H9 (cell line): ENCODE measurements around the gene BPIFB6. TPM values are rescaled to one million over a fixed set of nuclear protein-coding genes. Genes with fewer than 3 reads are reported as not detected.

Experiments
- DNase-seq: peaks from one replicate; pipeline ENCODE4 v3.0.0-alpha.2; 2017
- H2AFZ ChIP-seq: one replicate; pipeline ENCODE4 v1.6.1; 2013; ENCODE audit warnings: mild to moderate bottlenecking, low read length, control low read depth, moderate library complexity
- H2AK5ac ChIP-seq: 2 replicates; pipeline ENCODE4 v1.6.1; 2013; ENCODE audit warnings: low read length, control low read depth, mixed read lengths; ENCODE audit not compliant: insufficient read length
- H2BK120ac ChIP-seq: one replicate; pipeline ENCODE4 v1.6.1; 2013; ENCODE audit warnings: low read depth, mild to moderate bottlenecking, low read length, control low read depth, inconsistent platforms; ENCODE audit not compliant: poor library complexity, severe bottlenecking
- H2BK12ac ChIP-seq: 2 replicates; pipeline ENCODE4 v1.6.1; 2013; ENCODE audit warnings: low read length, control low read depth, mixed read lengths, low read depth; ENCODE audit not compliant: insufficient read length
- H2BK15ac ChIP-seq: 2 replicates; pipeline ENCODE4 v1.6.1; 2013; ENCODE audit warnings: low read depth, low read length, control low read depth
- H2BK20ac ChIP-seq: one replicate; pipeline ENCODE4 v1.6.1; 2013; ENCODE audit warnings: low read depth, mild to moderate bottlenecking, low read length, control low read depth, inconsistent platforms; ENCODE audit not compliant: poor library complexity, severe bottlenecking
- H2BK5ac ChIP-seq: 2 replicates; pipeline ENCODE4 v1.6.1; 2013; ENCODE audit warnings: low read length, control low read depth, mixed read lengths; ENCODE audit not compliant: insufficient read length
- H3K14ac ChIP-seq: 2 replicates; pipeline ENCODE4 v1.6.1; 2013; ENCODE audit warnings: low read length, control low read depth; ENCODE audit not compliant: insufficient read depth
- H3K18ac ChIP-seq: 2 replicates; pipeline ENCODE4 v1.6.1; 2013; ENCODE audit warnings: low read depth, mild to moderate bottlenecking, mixed read lengths, low read length, control low read depth; ENCODE audit not compliant: insufficient read length
- H3K23ac ChIP-seq: 2 replicates; pipeline ENCODE4 v1.6.1; 2013; ENCODE audit warnings: low read length, control low read depth, mixed read lengths, low read depth; ENCODE audit not compliant: insufficient read length
- H3K23me2 ChIP-seq: 2 replicates; pipeline ENCODE4 v1.6.1; 2013; ENCODE audit warnings: low read depth, mild to moderate bottlenecking, mixed read lengths, low read length, control low read depth; ENCODE audit not compliant: insufficient read length, poor library complexity, severe bottlenecking
- H3K27ac ChIP-seq: 2 replicates; pipeline ENCODE4 v1.5.1; 2013; ENCODE audit warnings: low read length, control low read depth, mixed read lengths, low read depth; ENCODE audit not compliant: insufficient read length
- H3K27me3 ChIP-seq: 2 replicates; pipeline ENCODE4 v1.6.1; 2013; ENCODE audit warnings: low read length, control low read depth, inconsistent platforms; ENCODE audit not compliant: insufficient read depth
- H3K4ac ChIP-seq: 2 replicates; pipeline ENCODE4 v1.6.1; 2013; ENCODE audit warnings: low read depth, mild to moderate bottlenecking, control low read depth, inconsistent platforms, low read length, moderate library complexity
- H3K4me1 ChIP-seq: 2 replicates; pipeline ENCODE4 v1.6.1; 2013; ENCODE audit warnings: low read length, control low read depth, inconsistent platforms; ENCODE audit not compliant: insufficient read depth
- H3K4me2 ChIP-seq: 2 replicates; pipeline ENCODE4 v1.6.1; 2013; ENCODE audit warnings: low read length, control low read depth, mixed read lengths; ENCODE audit not compliant: insufficient read length, insufficient read depth
- H3K56ac ChIP-seq: 2 replicates; pipeline ENCODE4 v1.6.1; 2013; ENCODE audit warnings: low read depth, mild to moderate bottlenecking, mixed read lengths, low read length, control low read depth; ENCODE audit not compliant: insufficient read length
- H3K79me1 ChIP-seq: 2 replicates; pipeline ENCODE4 v1.6.1; 2013; ENCODE audit warnings: low read depth, mild to moderate bottlenecking, moderate library complexity, low read length, control low read depth, inconsistent platforms; ENCODE audit not compliant: insufficient read depth, poor library complexity, severe bottlenecking
- H3K79me2 ChIP-seq: 2 replicates; pipeline ENCODE4 v1.6.1; 2013; ENCODE audit warnings: low read length, control low read depth, inconsistent platforms; ENCODE audit not compliant: insufficient read depth
- H3K9ac ChIP-seq: 2 replicates; pipeline ENCODE4 v1.6.1; 2013; ENCODE audit warnings: low read length, control low read depth, mixed read lengths; ENCODE audit not compliant: insufficient read length; ENCODE audit errors: extremely low read depth
- H3K9me3 ChIP-seq: one replicate; pipeline ENCODE4 v1.6.1; 2013; ENCODE audit warnings: low read depth, low read length, inconsistent platforms; ENCODE audit not compliant: control insufficient read depth
- H3T11ph ChIP-seq: one replicate; pipeline ENCODE4 v1.6.1; 2013; ENCODE audit warnings: mild to moderate bottlenecking, low read length, control low read depth, inconsistent platforms
- H4K20me1 ChIP-seq: one replicate; pipeline ENCODE4 v1.6.1; 2013; ENCODE audit not compliant: control insufficient read depth, insufficient read length, insufficient read depth
- H4K5ac ChIP-seq: 2 replicates; pipeline ENCODE4 v1.6.1; 2013; ENCODE audit warnings: low read depth, mild to moderate bottlenecking, mixed read lengths, low read length, control low read depth; ENCODE audit not compliant: insufficient read length
- H4K8ac ChIP-seq: replicated peaks from 2 replicates; pipeline ENCODE4 v1.6.1; 2013; ENCODE audit warnings: low read length, control low read depth, mixed read lengths, low read depth; ENCODE audit not compliant: insufficient read length
- H4K91ac ChIP-seq: 2 replicates; pipeline ENCODE4 v1.6.1; 2013; ENCODE audit warnings: low read depth, mild to moderate bottlenecking, moderate library complexity, mixed read lengths, low read length, control low read depth; ENCODE audit not compliant: insufficient read length
- H3K27ac Mint-ChIP-seq, 3 experiments: 2 replicates in 2 of 3; 3 replicates in 1 of 3; pipeline ENCODE4 v1.8.0; 2020 to 2021; ENCODE audit warnings: mixed read lengths in 3 of 3, mild to moderate bottlenecking in 1 of 3, moderate library complexity in 1 of 3
- H3K27me3 Mint-ChIP-seq: 2 replicates; pipeline ENCODE4 v1.8.0; 2021; ENCODE audit warnings: low read depth, mild to moderate bottlenecking, moderate library complexity, mixed read lengths
- H3K36me3 Mint-ChIP-seq, 3 experiments: 2 replicates in 2 of 3; 3 replicates in 1 of 3; pipeline ENCODE4 v1.8.0; 2020 to 2021; ENCODE audit warnings: low read depth in 3 of 3, mixed read lengths in 3 of 3; ENCODE audit not compliant: insufficient read depth in 1 of 3
- H3K4me1 Mint-ChIP-seq, 2 experiments: 2 replicates each; pipeline ENCODE4 v1.8.0; 2020; ENCODE audit warnings: mixed read lengths in 2 of 2
- H3K4me3 Mint-ChIP-seq, 2 experiments: 2 replicates in 1 of 2; 3 replicates in 1 of 2; pipeline ENCODE4 v1.8.0; 2020 to 2021; ENCODE audit warnings: mild to moderate bottlenecking in 2 of 2, mixed read lengths in 2 of 2, moderate library complexity in 1 of 2
- H3K9me3 Mint-ChIP-seq, 2 experiments: 2 replicates in 1 of 2; 3 replicates in 1 of 2; pipeline ENCODE4 v1.8.0; 2020; ENCODE audit warnings: mild to moderate bottlenecking in 2 of 2, mixed read lengths in 2 of 2, moderate library complexity in 1 of 2
- WGBS: extraction: QIAGEN DNeasy Blood & Tissue Kit; methylation state at CpG from one replicate; pipeline ENCODE4 v1.1.7; 2013; ENCODE audit warnings: missing lambda C conversion rate, low lambda C conversion rate, mixed read lengths; ENCODE audit not compliant: insufficient read length; ENCODE audit errors: extremely low coverage; 5-methylcytosine and 5-hydroxymethylcytosine counted together
- total RNA-seq: library from RNA; stranded (reverse); gene quantifications from 2 replicates; pipeline ENCODE4 v1.2.1, GENCODE V29; 2021
- TF ChIP-seq, protein P1 (sequence below): fragments of 200-600 bp; sonication (generic); conservative IDR thresholded peaks from 3 replicates; pipeline ENCODE4 v1.8.0; 2021; ENCODE audit warnings: antibody characterized with exemption, mild to moderate bottlenecking

The BPIFB6 gene
- total RNA-seq, 1 experiment from 2014 or later = not detected

GRCh38 chr20:33062105-33062824 lies 30.8 kb downstream of the BPIFB6 start:
- WGBS = no CpG with 5 or more reads among the region's 9 CpGs
- Histone ChIP-seq H3K27ac (no peak overlapping the region), H2BK120ac (no peak overlapping the region), H2AFZ (no peak overlapping the region), H3K4ac (no peak overlapping the region), H3K27me3 (no peaks in the 10 kb centered on the region), H3K14ac (no peak overlapping the region), H3K23me2 (no peaks in the 10 kb centered on the region), H3K9me3 (no peaks in the 10 kb centered on the region), H3K4me2 (no peak overlapping the region), H2BK20ac (no peak overlapping the region), H3K9ac (no peak overlapping the region), H3K56ac (no peak overlapping the region), H3K79me1 (no peaks in the 10 kb centered on the region), H2BK12ac (no peak overlapping the region), H3T11ph (no peak overlapping the region), H2BK15ac (no peak overlapping the region), H3K4me1 (no peaks in the 10 kb centered on the region), H4K20me1 (no peaks in the 10 kb centered on the region), H2BK5ac (no peak overlapping the region), H3K23ac (no peak overlapping the region), H2AK5ac (no peak overlapping the region), H4K8ac (no peak overlapping the region), H3K18ac (no peak overlapping the region), H3K79me2 (no peaks in the 10 kb centered on the region), H4K91ac (no peak overlapping the region), H4K5ac (no peak overlapping the region)
- TF ChIP-seq, protein P1, sequence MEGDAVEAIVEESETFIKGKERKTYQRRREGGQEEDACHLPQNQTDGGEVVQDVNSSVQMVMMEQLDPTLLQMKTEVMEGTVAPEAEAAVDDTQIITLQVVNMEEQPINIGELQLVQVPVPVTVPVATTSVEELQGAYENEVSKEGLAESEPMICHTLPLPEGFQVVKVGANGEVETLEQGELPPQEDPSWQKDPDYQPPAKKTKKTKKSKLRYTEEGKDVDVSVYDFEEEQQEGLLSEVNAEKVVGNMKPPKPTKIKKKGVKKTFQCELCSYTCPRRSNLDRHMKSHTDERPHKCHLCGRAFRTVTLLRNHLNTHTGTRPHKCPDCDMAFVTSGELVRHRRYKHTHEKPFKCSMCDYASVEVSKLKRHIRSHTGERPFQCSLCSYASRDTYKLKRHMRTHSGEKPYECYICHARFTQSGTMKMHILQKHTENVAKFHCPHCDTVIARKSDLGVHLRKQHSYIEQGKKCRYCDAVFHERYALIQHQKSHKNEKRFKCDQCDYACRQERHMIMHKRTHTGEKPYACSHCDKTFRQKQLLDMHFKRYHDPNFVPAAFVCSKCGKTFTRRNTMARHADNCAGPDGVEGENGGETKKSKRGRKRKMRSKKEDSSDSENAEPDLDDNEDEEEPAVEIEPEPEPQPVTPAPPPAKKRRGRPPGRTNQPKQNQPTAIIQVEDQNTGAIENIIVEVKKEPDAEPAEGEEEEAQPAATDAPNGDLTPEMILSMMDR = no peak
- peaks cover 2% of the 10 kb centered on the region for H3K27me3 Mint-ChIP-seq
- H3K4me3 Mint-ChIP-seq = no peak overlapping the region; a peak in 1 of 5 replicates
- no peak overlapping the region; a peak in 1 of 7 replicates for H3K27ac Mint-ChIP-seq
- no peaks in the 10 kb centered on the region for H3K36me3 Mint-ChIP-seq
- DNase-seq = no peak
- H3K9me3 Mint-ChIP-seq = no peaks in the 10 kb centered on the region
- H3K4me1 Mint-ChIP-seq = no peaks in the 10 kb centered on the region
